ENCODE data around the gene TCEA2.
"Not testable (repeated sequence)": the region's sequence is repeated elsewhere in the genome, so short reads cannot be mapped to it uniquely, and the experiment has no call there.

TCEA2 gene

GRCh38 chr20:64080013-64080812 is 17.2 kb downstream of the TCEA2 start, which contains the start of gene OPRL1:
TSS of gene OPRL1 (plus strand) at chr20:64080082. CDS start at chr20:64092721, 12,639 bp downstream.
- DNase-seq = no peak

DNA sequence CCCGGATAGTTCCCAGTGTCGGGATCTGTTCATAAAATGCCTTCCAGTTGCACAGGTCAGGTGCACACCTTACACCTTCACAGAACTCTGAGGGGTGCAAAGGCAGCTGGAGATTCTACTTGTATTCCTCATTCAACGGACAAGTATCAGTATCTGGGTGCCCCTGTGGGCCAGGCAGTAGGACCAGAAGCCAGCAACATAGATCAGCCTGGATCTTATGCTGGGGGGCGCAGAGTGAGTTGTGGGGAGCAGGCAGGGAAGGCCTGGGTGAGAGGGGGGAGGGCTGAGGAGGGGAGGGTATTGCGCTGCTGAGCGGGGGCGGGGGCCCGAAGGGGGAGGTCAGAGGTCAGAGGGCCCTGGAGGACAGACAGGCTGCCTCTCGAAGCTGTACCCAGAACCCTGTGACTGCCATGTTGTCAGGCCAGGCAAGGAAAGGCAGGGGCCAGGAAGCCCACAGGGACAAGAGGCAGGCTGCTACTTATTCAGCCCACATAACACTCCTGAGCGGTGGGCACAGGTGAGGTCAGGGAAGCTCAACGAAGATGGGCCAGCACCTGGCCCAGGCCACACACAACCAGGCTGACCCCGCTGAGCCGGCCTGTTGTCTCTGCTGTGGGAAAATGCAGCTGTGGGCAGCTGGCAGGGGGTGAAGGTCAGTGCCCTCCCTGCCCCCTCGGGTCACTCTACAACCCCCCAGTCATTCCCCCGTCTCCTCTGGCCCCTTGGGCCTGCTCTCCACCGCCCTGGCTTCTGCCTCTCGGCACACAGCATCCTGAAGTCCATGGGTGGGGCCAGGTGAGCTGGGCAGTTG is 18.0 kb downstream of the TCEA2 start:
- no peak for DNase-seq

GRCh38 chr20:64081624-64081964 is 18.6 kb downstream of the TCEA2 start:
- DNase-seq = no peak

DNA sequence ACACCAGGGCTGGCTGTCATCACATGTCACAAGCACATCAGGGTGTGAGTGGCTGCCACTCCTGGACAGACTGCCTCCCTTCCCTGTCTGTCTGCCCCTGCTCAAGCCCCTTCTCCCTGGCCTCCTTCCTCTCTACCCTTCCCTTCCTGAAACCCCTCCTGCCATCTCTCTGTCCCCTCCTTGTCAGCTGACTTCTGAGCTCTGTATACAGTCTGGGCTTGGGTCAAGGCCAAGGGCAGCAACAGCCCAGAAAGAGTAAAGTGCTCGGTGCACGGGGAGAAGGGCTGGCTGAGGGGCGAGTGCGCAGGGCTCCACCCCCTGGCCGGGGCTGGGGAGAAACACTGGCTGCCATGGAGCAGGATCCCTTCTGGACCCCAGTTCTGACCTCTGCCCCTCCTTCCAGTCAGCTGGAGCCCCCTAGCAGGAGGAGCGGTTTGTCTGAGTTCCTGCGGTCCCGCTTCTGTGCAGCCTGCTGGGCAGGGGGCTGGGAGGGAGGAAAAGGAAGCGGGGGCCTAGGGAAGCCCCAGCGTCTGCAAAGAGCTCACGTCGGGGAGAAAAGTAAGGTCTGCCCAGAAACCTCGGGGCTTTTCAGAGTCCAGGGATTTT is 19.2 kb downstream of the TCEA2 start:
- DNase-seq = no peak

- DNase-seq = no peak
These were observed 19.9 kb downstream of the TCEA2 start for GRCh38 chr20:64082820-64083377.

- peak; percentile 81 to 88 for DNase-seq
These were observed 20.4 kb downstream of the TCEA2 start for GRCh38 chr20:64083378-64083803.

GRCh38 chr20:64083804-64084684 is 21.0 kb downstream of the TCEA2 start, which contains the start of gene LKAAEAR1:
TSS of gene LKAAEAR1 (minus strand) at chr20:64084398. CDS start at chr20:64084219, 179 bp downstream.
- peak in 1 of 2 experiments; percentile 25 for DNase-seq

- peak in 1 of 2 experiments; percentile 40 for DNase-seq
These were observed 21.7 kb downstream of the TCEA2 start for GRCh38 chr20:64084685-64085152.

DNA sequence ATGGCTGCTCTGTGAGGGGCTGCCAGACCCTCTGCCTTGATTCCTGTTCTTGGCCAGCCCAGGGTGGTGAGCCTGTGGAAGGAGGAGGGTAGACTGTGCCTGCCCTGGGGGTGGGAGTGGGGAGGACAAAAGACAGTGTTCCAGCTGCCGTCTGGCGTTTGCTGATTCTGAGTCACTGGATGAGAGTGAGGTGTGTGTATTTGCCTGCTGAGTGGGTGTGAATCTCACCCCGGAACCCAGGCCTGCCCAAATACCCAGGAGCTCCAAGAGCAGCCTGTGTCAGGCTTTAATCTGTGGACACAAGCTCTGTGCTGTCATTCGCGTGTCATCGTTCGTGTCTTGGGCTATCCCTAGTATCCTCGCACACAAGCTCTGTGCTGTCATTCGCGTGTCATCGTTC is 23.8 kb downstream of the TCEA2 start:
- no peak for DNase-seq

DNA sequence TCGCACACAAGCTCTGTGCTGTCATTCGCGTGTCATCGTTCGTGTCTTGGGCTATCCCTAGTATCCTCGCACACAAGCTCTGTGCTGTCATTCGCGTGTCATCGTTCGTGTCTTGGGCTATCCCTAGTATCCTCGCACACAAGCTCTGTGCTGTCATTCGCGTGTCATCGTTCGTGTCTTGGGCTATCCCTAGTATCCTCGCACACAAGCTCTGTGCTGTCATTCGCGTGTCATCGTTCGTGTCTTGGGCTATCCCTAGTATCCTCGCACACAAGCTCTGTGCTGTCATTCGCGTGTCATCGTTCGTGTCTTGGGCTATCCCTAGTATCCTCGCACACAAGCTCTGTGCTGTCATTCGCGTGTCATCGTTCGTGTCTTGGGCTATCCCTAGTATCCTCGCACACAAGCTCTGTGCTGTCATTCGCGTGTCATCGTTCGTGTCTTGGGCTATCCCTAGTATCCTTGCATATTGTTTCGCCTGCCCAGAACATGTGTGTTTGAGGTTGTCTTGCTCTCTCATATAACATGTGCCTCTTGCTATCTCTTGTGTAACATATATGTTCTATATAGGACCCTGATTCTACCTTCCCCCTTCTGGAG is 24.3 kb downstream of the TCEA2 start:
- DNase-seq = not testable (repeated sequence)

GRCh38 chr20:64088586-64088985 is 25.6 kb downstream of the TCEA2 start:
- DNase-seq = not testable (repeated sequence)

GRCh38 chr20:64090165-64090564 is 27.2 kb downstream of the TCEA2 start:
- no peak for DNase-seq

GRCh38 chr20:64091340-64091739 is 28.3 kb downstream of the TCEA2 start:
- no peak for DNase-seq

GRCh38 chr20:64091770-64092169 is 28.8 kb downstream of the TCEA2 start:
- DNase-seq = no peak

- DNase-seq = no peak
These were observed 29.4 kb downstream of the TCEA2 start for GRCh38 chr20:64092258-64093012.

DNA sequence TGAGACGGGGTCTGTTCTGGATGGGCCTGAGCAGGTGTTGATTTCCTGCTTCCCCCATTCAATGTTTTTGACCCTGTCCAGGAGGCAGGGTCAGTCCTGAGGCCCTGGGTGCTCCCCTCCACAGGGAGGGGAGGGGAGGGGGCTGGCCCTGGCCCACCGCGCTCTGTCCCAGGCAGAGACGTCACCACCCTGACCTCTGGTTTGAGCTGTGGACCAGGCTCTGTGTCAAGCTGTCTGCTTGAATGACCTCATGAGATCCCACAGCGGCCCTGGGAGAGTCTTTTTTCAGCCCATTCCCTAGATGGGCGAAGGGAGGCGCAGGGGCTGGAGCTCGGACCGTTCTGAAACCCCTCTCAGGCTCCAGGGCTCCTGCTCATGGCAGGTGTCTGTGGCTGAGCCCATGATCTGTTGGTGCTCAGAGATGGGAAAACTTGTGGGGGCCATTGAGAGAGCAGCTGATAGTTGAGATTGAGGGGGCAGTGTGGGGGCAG is 30.1 kb downstream of the TCEA2 start:
- DNase-seq = no peak

DNA sequence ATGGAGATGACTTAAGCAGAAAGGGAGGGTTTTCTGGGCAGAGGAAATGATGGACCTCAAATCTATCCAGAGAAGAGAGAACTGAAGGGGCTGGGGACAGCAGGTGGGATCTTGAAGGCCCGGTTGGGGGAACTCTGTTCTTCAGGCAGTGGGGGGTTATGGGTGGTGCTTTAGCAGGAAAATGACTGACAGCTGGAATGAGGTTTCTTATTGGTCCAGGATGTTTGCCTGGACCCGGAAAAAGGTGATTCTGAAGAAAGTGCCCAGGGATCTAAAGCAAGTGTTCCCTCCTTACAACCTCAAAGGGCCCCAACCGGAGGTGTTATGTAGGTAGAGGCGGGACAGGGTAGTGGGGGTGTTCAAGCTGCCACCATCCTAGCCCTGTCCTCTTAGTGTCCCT is 32.5 kb downstream of the TCEA2 start:
- DNase-seq = no peak

GRCh38 chr20:64095927-64096326 is 32.9 kb downstream of the TCEA2 start:
- no peak for DNase-seq

DNA sequence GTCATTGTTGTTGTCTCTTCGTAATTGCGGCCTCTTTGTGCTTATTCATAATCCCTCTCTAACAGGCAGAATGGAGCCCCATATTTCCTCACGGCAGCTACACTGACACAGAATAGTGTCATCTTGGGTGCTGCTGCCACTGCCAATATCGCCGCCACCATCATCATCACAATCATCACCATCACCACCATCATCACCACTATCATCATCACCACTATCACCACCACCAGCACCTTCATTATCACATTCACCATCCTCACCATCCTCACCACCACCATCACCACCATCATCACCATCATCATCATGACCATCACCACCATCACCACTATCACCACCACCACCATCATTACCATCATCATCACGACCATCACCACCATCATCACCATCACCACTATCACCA is 33.5 kb downstream of the TCEA2 start:
- DNase-seq = no peak

GRCh38 chr20:64098471-64099013 is 35.5 kb downstream of the TCEA2 start:
- no peak for DNase-seq

Measured in NCI-H2081 (cell line).